Choroid plexus epithelial cell (primary cell): ENCODE results near the gene HECW1.
A peak's percentile ranks its signal among the peaks of the same experiment; 100 is the strongest.

Experiments used
- DNase-seq: peaks from one replicate; pipeline ENCODE4 v3.0.0-alpha.2; 2010; ENCODE audit warnings: low read depth
- H3K4me3 ChIP-seq: 2 replicates; pipeline ENCODE4 v1.5.1; 2011; ENCODE audit warnings: low read depth, mild to moderate bottlenecking, control low read depth, low read length, moderate library complexity
- CTCF ChIP-seq: conservative IDR thresholded peaks from 2 replicates; pipeline ENCODE4 v1.5.1; 2011; ENCODE audit warnings: low read depth, mild to moderate bottlenecking, control low read depth, inconsistent platforms, low read length, moderate library complexity

The HECW1 gene

GRCh38 chr7:43300121-43300520 lies 187.7 kb downstream of the HECW1 start:
- no peak overlapping the region for H3K4me3 ChIP-seq
- TF ChIP-seq CTCF: no peak
- no peak for DNase-seq

- no peak for TF ChIP-seq CTCF
- no peak overlapping the region for H3K4me3 ChIP-seq
- DNase-seq: peak; percentile 96
These were observed 189.8 kb downstream of the HECW1 start for GRCh38 chr7:43302211-43302711.

GRCh38 chr7:43302773-43303460 lies 190.5 kb downstream of the HECW1 start:
- no peak for TF ChIP-seq CTCF
- peak; percentile 37 for DNase-seq
- no peak overlapping the region for H3K4me3 ChIP-seq

- TF ChIP-seq CTCF: no peak
- no peak overlapping the region for H3K4me3 ChIP-seq
- peak; percentile 11 for DNase-seq
These were observed 191.3 kb downstream of the HECW1 start for GRCh38 chr7:43303740-43304241.

- H3K4me3 ChIP-seq: no peak overlapping the region
- TF ChIP-seq CTCF: no peak
- no peak for DNase-seq
These were observed 194.0 kb downstream of the HECW1 start for GRCh38 chr7:43306404-43306803.

GRCh38 chr7:43307522-43307921 lies 195.1 kb downstream of the HECW1 start:
- TF ChIP-seq CTCF: no peak
- DNase-seq: peak; percentile 68
- no peak overlapping the region for H3K4me3 ChIP-seq

GRCh38 chr7:43308913-43309705 lies 196.7 kb downstream of the HECW1 start:
- DNase-seq: no peak

More at GRCh38 chr7:43308913-43309705, 196.7 kb downstream of the HECW1 start:
- no peak for TF ChIP-seq CTCF
- H3K4me3 ChIP-seq: no peak overlapping the region
